Pancreas (tissue), 10 donors: ENCODE data around the gene EID3. TPM values are rescaled to one million over a fixed set of nuclear protein-coding genes. Genes with fewer than 3 reads are reported as not detected.

Experiments
- ATAC-seq, 4 donors: fragments of 200-7000 bp; cut with Tn5 transposase; one replicate each; pipeline versions ENCODE4 v1.8.0 to v1.9.1; 2020; ENCODE audit warnings: mild to moderate bottlenecking in 4 of 4, moderate library complexity in 4 of 4
- DNase-seq, 6 donors: peaks; one replicate each; pipeline ENCODE4 v3.0.0-alpha.2; 2020
- FAIRE-seq: peaks from 2 replicates; lab custom pipeline; 2012; peaks lifted over from hg19 to GRCh38; lab: Jason Lieb, UNC
- H3K27ac ChIP-seq, 4 donors: fragments of 200-600 bp; sonication (generic); 1 replicate in 3 of 4; 2 replicates in 1 of 4; pipeline versions ENCODE4 v1.5.0 to v1.8.0; 2020
- H3K27me3 ChIP-seq, 4 donors: fragments of 200-600 bp; one replicate each; pipeline ENCODE4 v1.8.0; 2021
- H3K36me3 ChIP-seq, 3 donors: fragments of 200-600 bp; sonication (generic) in 1 of 3; one replicate each; pipeline versions ENCODE4 v1.5.0 to v1.8.0; 2020 to 2021
- H3K4me1 ChIP-seq, 3 donors: fragments of 200-600 bp; one replicate each; pipeline ENCODE4 v1.8.0; 2021
- H3K4me3 ChIP-seq, 4 donors: fragments of 200-600 bp; sonication (generic) in 2 of 4; one replicate each; pipeline versions ENCODE4 v1.5.0 to v1.8.0; 2020 to 2021
- H3K9me3 ChIP-seq, 4 donors: fragments of 200-600 bp; one replicate each; pipeline ENCODE4 v1.8.0; 2021
- whole genome bisulfite sequencing, 2 donors: extraction: QIAGEN DNeasy Blood & Tissue Kit; methylation state at CpG; one replicate each; pipeline ENCODE4 v1.1.7; 2013; 5-methylcytosine and 5-hydroxymethylcytosine counted together
- intact Hi-C, 3 donors: fragments of 100-400 bp; cut with DNase I; formaldehyde crosslinking; loops; one replicate each; pipeline versions ENCODE4 v1.11.1 to v1.14.2; 2022
- polyA plus RNA-seq, 2 donors: library from polyadenylated mRNA; stranded (reverse); fragments of 200-250 nt; gene quantifications; one replicate each; pipeline ENCODE4 v1.2.3, GENCODE V29; 2013
- total RNA-seq, 6 donors: library from RNA; stranded (reverse); fragmentation: NEBNext Ultra II Directional in 4 of 6; extraction: Animal tissue kit (Norgen Biotek cat#: 25700) in 4 of 6; gene quantifications; one replicate each; pipeline versions ENCODE4 v1.2.1 to v1.2.4, GENCODE V29; 2021 to 2023
- TF ChIP-seq, protein P1 (sequence below), 4 donors: fragments of 200-600 bp; sonication (generic) in 3 of 4; IDR thresholded peaks; one replicate each; pipeline versions ENCODE4 v1.5.0 to v1.8.0; 2021; ENCODE audit warnings: antibody characterized with exemption in 4 of 4
- donor health status: healthy with polysubstance abuse.
- donor health status: DM: no; HTN: no; CAD: no; lungs with moderate emphysema.
- donor health status: DM: no; HTN: no; CAD: no.
- donor health status: control.
- donor health status: control.
- donor health status: Bipolar disorder and iron deficiency.
- donor health status: DM: yes; HTN: yes; CAD: no.
- donor health status: DM: no; HTN: no; CAD: no.
- donor health status: DM: no; HTN: no; CAD: no.
- donor health status: DM: yes; HTN: yes; CAD: no.

The EID3 gene
- total and polyA plus RNA-seq, 8 donors: 0.98 to 2.4 (median 1.2) TPM

DNA sequence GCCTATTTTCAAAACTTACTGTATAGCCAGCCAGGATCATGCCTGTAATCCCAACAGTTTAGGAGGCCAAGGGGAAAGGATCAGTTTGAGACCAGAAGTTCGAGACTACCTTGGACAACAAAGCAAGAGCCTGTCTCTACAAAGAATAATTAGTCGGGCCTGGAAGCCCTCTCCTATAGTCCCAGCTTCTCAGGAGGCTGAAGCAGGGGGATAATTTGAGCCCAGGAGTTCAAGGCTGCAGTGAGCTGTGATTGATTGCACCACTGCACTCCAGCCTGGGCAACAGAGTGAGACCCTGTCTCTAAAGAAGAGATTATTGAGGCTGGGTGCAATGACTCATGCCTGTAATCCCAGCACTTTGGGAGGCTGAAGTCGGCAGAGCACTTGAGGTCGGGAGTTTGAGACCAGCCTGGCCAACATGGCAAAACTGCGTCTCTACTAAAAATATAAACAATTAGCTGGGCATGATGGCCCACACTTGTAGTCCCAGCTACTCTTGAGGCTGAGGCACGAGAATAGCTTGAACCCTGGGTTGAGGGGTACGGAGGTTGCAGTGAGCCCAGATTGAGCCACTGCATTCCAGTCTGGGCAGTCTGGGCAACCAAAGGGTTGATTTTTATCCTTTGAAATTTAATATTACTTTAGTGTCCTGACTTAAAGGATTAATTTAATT is 14.1 kb downstream of the EID3 start:
- TF ChIP-seq, protein P1, sequence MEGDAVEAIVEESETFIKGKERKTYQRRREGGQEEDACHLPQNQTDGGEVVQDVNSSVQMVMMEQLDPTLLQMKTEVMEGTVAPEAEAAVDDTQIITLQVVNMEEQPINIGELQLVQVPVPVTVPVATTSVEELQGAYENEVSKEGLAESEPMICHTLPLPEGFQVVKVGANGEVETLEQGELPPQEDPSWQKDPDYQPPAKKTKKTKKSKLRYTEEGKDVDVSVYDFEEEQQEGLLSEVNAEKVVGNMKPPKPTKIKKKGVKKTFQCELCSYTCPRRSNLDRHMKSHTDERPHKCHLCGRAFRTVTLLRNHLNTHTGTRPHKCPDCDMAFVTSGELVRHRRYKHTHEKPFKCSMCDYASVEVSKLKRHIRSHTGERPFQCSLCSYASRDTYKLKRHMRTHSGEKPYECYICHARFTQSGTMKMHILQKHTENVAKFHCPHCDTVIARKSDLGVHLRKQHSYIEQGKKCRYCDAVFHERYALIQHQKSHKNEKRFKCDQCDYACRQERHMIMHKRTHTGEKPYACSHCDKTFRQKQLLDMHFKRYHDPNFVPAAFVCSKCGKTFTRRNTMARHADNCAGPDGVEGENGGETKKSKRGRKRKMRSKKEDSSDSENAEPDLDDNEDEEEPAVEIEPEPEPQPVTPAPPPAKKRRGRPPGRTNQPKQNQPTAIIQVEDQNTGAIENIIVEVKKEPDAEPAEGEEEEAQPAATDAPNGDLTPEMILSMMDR (IDR thresholded peaks at IDR 0.05): no peak
- ATAC-seq (no peak), DNase-seq (no peak), FAIRE-seq (no peak)
- 96 to 98% methylated on average over 7 of the region's 7 CpGs for whole genome bisulfite sequencing, 2 donors
- Histone ChIP-seq H3K36me3 (peaks cover 0 to 34% (median 9%) of the 10 kb centered on the region in 3 donors), H3K4me3 (no peak overlapping the region), H3K27me3 (no peaks in the 10 kb centered on the region), H3K27ac (no peak overlapping the region), H3K9me3 (no peaks in the 10 kb centered on the region), H3K4me1 (no peaks in the 10 kb centered on the region)
- intact Hi-C loops: no loop called here

DNA sequence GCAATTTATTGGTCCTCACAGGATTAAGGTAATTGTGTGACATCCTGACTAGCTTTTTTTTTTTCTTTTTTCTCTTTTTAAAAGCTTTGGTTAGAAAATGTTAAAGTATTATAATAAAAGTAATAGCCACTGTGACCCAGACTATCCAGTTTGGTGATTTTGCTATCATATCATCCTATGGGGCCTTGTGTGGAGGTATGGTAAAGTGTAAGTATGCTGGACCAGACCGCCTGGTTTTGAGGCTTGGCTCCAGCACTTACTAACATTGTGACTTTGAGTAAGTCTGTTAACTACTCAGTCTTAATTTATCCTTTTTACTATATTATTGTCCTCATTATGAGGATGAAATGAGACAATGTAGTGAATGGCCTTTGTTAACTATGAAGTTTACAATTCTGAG is 15.5 kb downstream of the EID3 start:
- intact Hi-C loops: no loop called here
- WGBS, 2 donors: 93 to 94% methylated on average over 1 of the region's 1 CpG
- ATAC-seq: no peak
- no peak for DNase-seq
- no peaks in the 10 kb centered on the region for H3K4me1 ChIP-seq
- H3K4me3 ChIP-seq: no peak overlapping the region
- peaks cover 0 to 34% (median 7%) of the 10 kb centered on the region in 3 donors for H3K36me3 ChIP-seq
- H3K9me3 ChIP-seq: no peaks in the 10 kb centered on the region
- TF ChIP-seq, protein P1 (IDR thresholded peaks at IDR 0.05): no peak
- H3K27ac ChIP-seq: no peak overlapping the region
- FAIRE-seq: no peak
- H3K27me3 ChIP-seq: no peaks in the 10 kb centered on the region

DNA sequence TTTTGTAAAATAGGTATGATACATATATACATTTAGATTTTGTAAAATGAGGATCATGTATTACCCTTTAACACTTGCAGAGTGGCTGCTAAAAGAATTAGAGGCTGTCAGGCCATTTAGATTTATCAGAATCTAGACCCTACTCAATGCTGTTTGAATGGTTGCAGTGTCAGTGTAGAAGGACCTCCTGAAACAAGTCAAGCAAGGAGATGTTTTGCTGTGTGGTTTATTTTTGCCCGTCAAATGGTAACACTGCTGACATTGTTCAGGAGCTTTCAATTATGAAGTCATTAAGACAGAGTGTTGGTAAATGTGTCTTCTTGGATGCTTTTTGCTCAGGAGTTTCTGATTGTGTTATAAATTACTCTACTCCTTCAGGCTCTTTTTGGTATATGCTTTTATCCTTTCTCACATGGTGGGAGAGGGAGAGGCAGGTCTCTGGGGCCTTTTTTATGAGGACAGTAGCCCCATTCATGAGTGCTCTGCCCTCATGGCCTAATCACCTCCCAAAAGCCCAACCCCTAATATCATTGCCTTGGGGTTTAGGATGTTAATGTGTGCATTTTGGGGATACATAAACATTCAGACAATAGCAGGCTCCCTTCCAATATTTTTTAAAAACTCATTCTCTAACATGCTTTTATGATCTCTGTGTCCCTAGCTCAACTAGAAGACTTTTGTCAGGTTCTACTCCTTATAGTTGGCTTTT is 16.5 kb downstream of the EID3 start:
- Histone ChIP-seq H3K27me3 (no peaks in the 10 kb centered on the region), H3K4me3 (no peak overlapping the region), H3K27ac (no peak overlapping the region), H3K36me3 (peaks cover 0 to 28% (median 5%) of the 10 kb centered on the region in 3 donors), H3K4me1 (no peaks in the 10 kb centered on the region), H3K9me3 (no peaks in the 10 kb centered on the region)
- intact Hi-C loops: no loop called here
- 85 to 93% methylated on average over 1 of the region's 1 CpG for WGBS, 2 donors
- DNase-seq: no peak
- no peak for FAIRE-seq
- TF ChIP-seq, protein P1 (IDR thresholded peaks at IDR 0.05): no peak
- ATAC-seq: no peak

DNA sequence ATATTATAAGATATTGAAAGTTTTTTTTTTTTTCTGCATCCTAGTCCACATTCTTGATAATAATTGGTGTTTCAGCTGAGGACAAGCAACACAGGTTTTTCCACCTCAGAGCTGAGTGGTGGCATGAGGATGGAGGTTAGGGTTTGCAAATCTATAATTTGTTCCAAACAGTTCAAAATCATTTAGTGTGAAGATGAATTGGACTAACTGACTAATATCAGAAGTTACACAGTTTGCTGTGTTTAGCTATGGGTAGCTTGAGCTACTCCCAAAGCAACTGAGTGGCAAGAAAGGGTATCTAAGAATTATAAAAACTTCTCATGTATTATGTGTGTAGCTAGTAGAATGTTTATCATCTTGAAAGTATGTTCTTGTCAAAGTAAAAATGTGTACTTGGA is 17.1 kb downstream of the EID3 start:
- intact Hi-C loops: no loop called here
- FAIRE-seq: no peak

More for the DNA sequence above, 17.1 kb downstream of the EID3 start:
- Histone ChIP-seq H3K4me3 (no peak overlapping the region), H3K4me1 (no peaks in the 10 kb centered on the region), H3K27me3 (no peaks in the 10 kb centered on the region), H3K27ac (no peak overlapping the region), H3K9me3 (no peaks in the 10 kb centered on the region), H3K36me3 (peaks cover 0 to 28% (median 5%) of the 10 kb centered on the region in 3 donors)
- DNase-seq (no peak), ATAC-seq (no peak)
- TF ChIP-seq, protein P1 (IDR thresholded peaks at IDR 0.05): no peak
